PFSK-1 (cell line): ENCODE data around the gene KITLG.

Source experiments
- REST ChIP-seq, 2 experiments: IDR thresholded peaks; 2 replicates each; pipeline versions ENCODE4 v1.6.1 to v1.8.0; 2011 to 2012; ENCODE audit warnings: low read depth in 2 of 2, low read length in 2 of 2, control low read depth in 1 of 2, inconsistent platforms in 1 of 2, mild to moderate bottlenecking in 1 of 2, moderate library complexity in 1 of 2; ENCODE audit not compliant: insufficient read depth in 1 of 2
- TAF1 ChIP-seq: IDR thresholded peaks from 2 replicates; pipeline ENCODE4 v1.6.1; 2012; ENCODE audit warnings: low read length, control low read depth, borderline replicate concordance; ENCODE audit not compliant: insufficient read depth

- TF ChIP-seq REST (IDR thresholded peaks at IDR 0.05; ENCODE audit: insufficient read depth in 1 of 2, low read depth in 2 of 2, low read length in 2 of 2) = no peak
- TF ChIP-seq TAF1 = no peak
Measured at GRCh38 chr12:88530868-88531267, 49.4 kb downstream of the KITLG start.
